ENCODE results near the gene USP17L25. TPM values are rescaled to one million over a fixed set of nuclear protein-coding genes. Genes with fewer than 3 reads are reported as not detected.
"Not testable (repeated sequence)": the region's sequence is repeated elsewhere in the genome, so short reads cannot be mapped to it uniquely, and the experiment has no call there.

The USP17L25 gene
- polyA plus RNA-seq, 1 of the 3 experiments (the other 2 are of a cell fraction) = not detected

GRCh38 chr4:9348593-9348992 lies 18.9 kb downstream of the USP17L25 start, which contains the start of gene USP17L28:
USP17L28 (plus strand) TSS chr4:9348893; CDS start chr4:9348893, 0 bp downstream.
- H3F3A ChIP-seq (replicated peaks; ENCODE audit: insufficient read depth); H3K36me3 ChIP-seq (replicated peaks in 1 of 2; ENCODE audit: control insufficient read depth in 1 of 2, insufficient read depth in 2 of 2, low read length in 1 of 2); DNase-seq; POLR2A ChIA-PET; CTCF ChIA-PET; H3K27ac ChIP-seq (ENCODE audit: low read depth in 2 of 2, low read length in 1 of 2); H3K4me1 ChIP-seq (ENCODE audit: control insufficient read depth in 1 of 2, insufficient read depth in 2 of 2, low read depth in 1 of 2, low read length in 1 of 2); H3K4me3 ChIP-seq (ENCODE audit: low read depth in 2 of 2, low read length in 1 of 2); H2AFZ ChIP-seq (ENCODE audit: low read depth); H3K4me2 ChIP-seq; H4K20me1 ChIP-seq (ENCODE audit: insufficient read depth); H3K9me2 ChIP-seq; H3K79me2 ChIP-seq (ENCODE audit: insufficient read depth); H3K9me3 ChIP-seq; H3K27me3 ChIP-seq (ENCODE audit: insufficient read depth); H3K9ac ChIP-seq: not testable (repeated sequence)
- WGBS (ENCODE audit: low lambda C conversion rate) = no CpG with 5 or more reads among the region's 15 CpGs

GRCh38 chr4:9350866-9351265 lies 21.2 kb downstream of the USP17L25 start:
- H3K9me3 ChIP-seq; H3K9me2 ChIP-seq; POLR2A ChIA-PET; H3K27ac ChIP-seq (ENCODE audit: low read depth in 2 of 2, low read length in 1 of 2); H3K4me2 ChIP-seq; H4K20me1 ChIP-seq (ENCODE audit: insufficient read depth); H3K79me2 ChIP-seq (ENCODE audit: insufficient read depth); H3K9ac ChIP-seq; DNase-seq; H3K4me3 ChIP-seq (ENCODE audit: low read depth in 2 of 2, low read length in 1 of 2); H2AFZ ChIP-seq (ENCODE audit: low read depth); H3K27me3 ChIP-seq (ENCODE audit: insufficient read depth); CTCF ChIA-PET; H3F3A ChIP-seq (replicated peaks; ENCODE audit: insufficient read depth); H3K4me1 ChIP-seq (ENCODE audit: control insufficient read depth in 1 of 2, insufficient read depth in 2 of 2, low read depth in 1 of 2, low read length in 1 of 2); H3K36me3 ChIP-seq (replicated peaks in 1 of 2; ENCODE audit: control insufficient read depth in 1 of 2, insufficient read depth in 2 of 2, low read length in 1 of 2): not testable (repeated sequence)
- no CpG with 5 or more reads among the region's 18 CpGs for WGBS (ENCODE audit: low lambda C conversion rate)

DNA sequence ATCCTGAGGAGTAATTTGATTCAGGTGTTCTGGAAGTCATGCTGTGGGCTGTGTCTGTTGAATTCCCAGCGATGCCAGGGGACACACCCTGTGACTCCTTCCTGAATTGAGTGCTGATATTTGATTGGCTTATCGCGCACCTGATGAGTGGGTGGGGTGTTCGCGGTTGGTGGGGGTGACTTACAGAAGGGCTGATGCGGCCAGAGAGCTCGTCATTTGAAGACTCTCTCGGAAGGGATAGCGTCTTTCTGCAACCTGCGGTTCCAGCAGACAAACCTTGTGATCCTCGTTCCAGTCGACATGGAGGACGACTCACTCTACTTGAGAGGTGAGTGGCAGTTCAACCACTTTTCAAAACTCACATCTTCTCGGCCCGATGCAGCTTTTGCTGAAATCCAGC lies 23.6 kb downstream of the USP17L25 start, which contains the start of gene USP17L29:
TSS of gene USP17L29 (plus strand) at position 301 of the 400 bp plus-strand sequence. CDS start at position 301, 0 bp downstream.
- H3K27ac ChIP-seq (ENCODE audit: low read depth in 2 of 2, low read length in 1 of 2); DNase-seq; H3K27me3 ChIP-seq (ENCODE audit: insufficient read depth); H3K79me2 ChIP-seq (ENCODE audit: insufficient read depth); H4K20me1 ChIP-seq (ENCODE audit: insufficient read depth); H3K9me3 ChIP-seq; H3F3A ChIP-seq (replicated peaks; ENCODE audit: insufficient read depth); H3K4me3 ChIP-seq (ENCODE audit: low read depth in 2 of 2, low read length in 1 of 2); H3K9me2 ChIP-seq; CTCF ChIA-PET; H3K9ac ChIP-seq; H2AFZ ChIP-seq (ENCODE audit: low read depth); POLR2A ChIA-PET; H3K4me2 ChIP-seq; H3K36me3 ChIP-seq (replicated peaks in 1 of 2; ENCODE audit: control insufficient read depth in 1 of 2, insufficient read depth in 2 of 2, low read length in 1 of 2); H3K4me1 ChIP-seq (ENCODE audit: control insufficient read depth in 1 of 2, insufficient read depth in 2 of 2, low read depth in 1 of 2, low read length in 1 of 2): not testable (repeated sequence)
- WGBS (ENCODE audit: low lambda C conversion rate) = no CpG with 5 or more reads among the region's 15 CpGs

- POLR2A ChIA-PET; H3F3A ChIP-seq (replicated peaks; ENCODE audit: insufficient read depth); H3K27ac ChIP-seq (ENCODE audit: low read depth in 2 of 2, low read length in 1 of 2); H3K36me3 ChIP-seq (replicated peaks in 1 of 2; ENCODE audit: control insufficient read depth in 1 of 2, insufficient read depth in 2 of 2, low read length in 1 of 2); DNase-seq; H3K27me3 ChIP-seq (ENCODE audit: insufficient read depth); H3K79me2 ChIP-seq (ENCODE audit: insufficient read depth); CTCF ChIA-PET; H3K9me2 ChIP-seq; H3K4me2 ChIP-seq; H3K4me1 ChIP-seq (ENCODE audit: control insufficient read depth in 1 of 2, insufficient read depth in 2 of 2, low read depth in 1 of 2, low read length in 1 of 2); H3K4me3 ChIP-seq (ENCODE audit: low read depth in 2 of 2, low read length in 1 of 2); H3K9me3 ChIP-seq; H4K20me1 ChIP-seq (ENCODE audit: insufficient read depth); H3K9ac ChIP-seq; H2AFZ ChIP-seq (ENCODE audit: low read depth): not testable (repeated sequence)
- WGBS (ENCODE audit: low lambda C conversion rate) = no CpG with 5 or more reads among the region's 15 CpGs
These were observed 33.1 kb downstream of the USP17L25 start, which contains the start of gene USP17L30 for GRCh38 chr4:9362829-9363228. USP17L30 (plus strand) TSS chr4:9363129; CDS start chr4:9363129, 0 bp downstream.

GRCh38 chr4:9379881-9380280 lies 50.2 kb downstream of the USP17L25 start:
- WGBS (ENCODE audit: low lambda C conversion rate) = 25% methylated on average over 1 of the region's 1 CpG
- DNase-seq; H3K27ac ChIP-seq (ENCODE audit: low read depth in 2 of 2, low read length in 1 of 2); H3K9me3 ChIP-seq; POLR2A ChIA-PET; H3K79me2 ChIP-seq (ENCODE audit: insufficient read depth); H2AFZ ChIP-seq (ENCODE audit: low read depth); H3K9me2 ChIP-seq; H3K4me2 ChIP-seq; H3K4me1 ChIP-seq (ENCODE audit: control insufficient read depth in 1 of 2, insufficient read depth in 2 of 2, low read depth in 1 of 2, low read length in 1 of 2); H4K20me1 ChIP-seq (ENCODE audit: insufficient read depth); H3K27me3 ChIP-seq (ENCODE audit: insufficient read depth); H3K4me3 ChIP-seq (ENCODE audit: low read depth in 2 of 2, low read length in 1 of 2); H3K36me3 ChIP-seq (replicated peaks in 1 of 2; ENCODE audit: control insufficient read depth in 1 of 2, insufficient read depth in 2 of 2, low read length in 1 of 2); H3F3A ChIP-seq (replicated peaks; ENCODE audit: insufficient read depth); H3K9ac ChIP-seq: not testable (repeated sequence)
- CTCF ChIA-PET = interaction anchor here (1.0 kb wide), 1 partner anchor 379 kb away, joined by 3 read pairs; no protein-coding TSS in a partner anchor

Other genes starting within 250 kb of the USP17L25 start
- not detected in 2 replicates for gene FAM90A26, start 159.5 kb upstream of the USP17L25 start, polyA plus RNA-seq (2012; rRNA removed)
- not detected in 2 replicates for gene USP17L10, start 119.3 kb upstream of the USP17L25 start, polyA plus RNA-seq (2012; rRNA removed)
- gene USP17L11, start 114.5 kb upstream of the USP17L25 start, polyA plus RNA-seq (2012; rRNA removed) = not detected in 2 replicates
- not detected in 2 replicates for gene USP17L12, start 109.8 kb upstream of the USP17L25 start, polyA plus RNA-seq (2012; rRNA removed)
- gene USP17L13, start 105.0 kb upstream of the USP17L25 start, polyA plus RNA-seq (2012; rRNA removed) = not detected in 2 replicates
- not detected in 2 replicates for gene USP17L15, start 95.5 kb upstream of the USP17L25 start, polyA plus RNA-seq (2012; rRNA removed)
- not detected in 2 replicates for gene USP17L17, start 86.0 kb upstream of the USP17L25 start, polyA plus RNA-seq (2012; rRNA removed)
- not detected in 2 replicates for gene USP17L18, start 81.3 kb upstream of the USP17L25 start, polyA plus RNA-seq (2012; rRNA removed)
- not detected in 2 replicates for gene USP17L19, start 76.5 kb upstream of the USP17L25 start, polyA plus RNA-seq (2012; rRNA removed)
- gene USP17L20, start 71.8 kb upstream of the USP17L25 start, polyA plus RNA-seq (2012; rRNA removed) = not detected in 2 replicates
- gene USP17L21, start 67.0 kb upstream of the USP17L25 start, polyA plus RNA-seq (2012; rRNA removed) = not detected in 2 replicates
- not detected in 2 replicates for gene USP17L22, start 62.3 kb upstream of the USP17L25 start, polyA plus RNA-seq (2012; rRNA removed)
- not detected in 2 replicates for gene USP17L24, start 4.7 kb upstream of the USP17L25 start, polyA plus RNA-seq (2012; rRNA removed)
- gene USP17L26, start 4.7 kb downstream of the USP17L25 start, polyA plus RNA-seq (2012; rRNA removed) = not detected in 2 replicates
- not detected in 2 replicates for gene USP17L5, start 9.5 kb downstream of the USP17L25 start, polyA plus RNA-seq (2012; rRNA removed)
- gene USP17L27, start 14.2 kb downstream of the USP17L25 start, polyA plus RNA-seq (2012; rRNA removed) = not detected in 2 replicates
- not detected in 2 replicates for gene USP17L28, start 19.0 kb downstream of the USP17L25 start, polyA plus RNA-seq (2012; rRNA removed)
- not detected in 2 replicates for gene USP17L29, start 23.7 kb downstream of the USP17L25 start, polyA plus RNA-seq (2012; rRNA removed)
- gene USP17L30, start 33.2 kb downstream of the USP17L25 start, polyA plus RNA-seq (2012; rRNA removed) = not detected in 2 replicates
- not detected in 2 replicates for gene DEFB131A, start 114.5 kb downstream of the USP17L25 start, polyA plus RNA-seq (2012; rRNA removed)

Data from SK-N-SH (cell line).